Osteoblast (primary cell): ENCODE results near the gene PLXND1. TPM values are rescaled to one million over a fixed set of nuclear protein-coding genes. Genes with fewer than 3 reads are reported as not detected.

Source experiments
- DNase-seq: peaks from one replicate; pipeline ENCODE4 v3.0.0; 2011; ENCODE audit warnings: low spot score, mixed read lengths; ENCODE audit not compliant: insufficient read length; ENCODE audit errors: missing footprints
- H2AFZ ChIP-seq: 2 replicates; pipeline ENCODE4 v1.6.0; 2011; ENCODE audit warnings: mild to moderate bottlenecking, low read length
- H3K27ac ChIP-seq: 2 replicates; pipeline ENCODE4 v1.5.1; 2011; ENCODE audit warnings: mild to moderate bottlenecking, low read depth, low read length, moderate library complexity
- H3K27me3 ChIP-seq: 2 replicates; pipeline ENCODE4 v1.6.0; 2012; ENCODE audit warnings: mild to moderate bottlenecking, control low read depth, inconsistent platforms, low read length, moderate library complexity; ENCODE audit not compliant: insufficient read depth
- H3K36me3 ChIP-seq: 2 replicates; pipeline ENCODE4 v1.5.1; 2011; ENCODE audit warnings: mild to moderate bottlenecking, low read length, control low read depth, moderate library complexity; ENCODE audit not compliant: insufficient read depth
- H3K4me1 ChIP-seq: 2 replicates; pipeline ENCODE4 v1.5.1; 2011; ENCODE audit warnings: mild to moderate bottlenecking, low read length, control low read depth, moderate library complexity; ENCODE audit not compliant: insufficient read depth
- H3K4me2 ChIP-seq: 2 replicates; pipeline ENCODE4 v1.6.0; 2011; ENCODE audit warnings: mild to moderate bottlenecking, low read length; ENCODE audit not compliant: insufficient read depth
- H3K4me3 ChIP-seq: fragments of 200-600 bp; sonication (generic); 3 replicates; pipeline ENCODE4 v1.5.1; 2012; ENCODE audit warnings: mild to moderate bottlenecking, low read length, inconsistent platforms; ENCODE audit not compliant: insufficient read depth
- H3K79me2 ChIP-seq: 2 replicates; pipeline ENCODE4 v1.6.0; 2012; ENCODE audit warnings: mild to moderate bottlenecking, low read length, control low read depth, inconsistent platforms; ENCODE audit not compliant: insufficient read depth
- H3K9me3 ChIP-seq: 2 replicates; pipeline ENCODE4 v1.5.1; 2011; ENCODE audit warnings: low read depth, low read length, control low read depth
- H4K20me1 ChIP-seq: 2 replicates; pipeline ENCODE4 v1.6.0; 2012; ENCODE audit warnings: mild to moderate bottlenecking, low read length, control low read depth; ENCODE audit not compliant: insufficient read depth
- CTCF ChIP-seq: IDR thresholded peaks from 2 replicates; pipeline ENCODE4 v1.5.1; 2011; ENCODE audit warnings: mild to moderate bottlenecking, low read depth, low read length, moderate library complexity; ENCODE audit errors: extremely low read depth
- total RNA-seq: library from RNA; depleted of rRNA; stranded (reverse); fragments of >200 nt; gene quantifications from 2 replicates; pipeline ENCODE4 v1.2.3, GENCODE V29; 2012

Gene PLXND1
- total RNA-seq, 1 donor, result 134 TPM

- Histone ChIP-seq H3K9me3 (no peaks in the 10 kb centered on the region), H3K27ac (no peak overlapping the region), H2AFZ (no peak overlapping the region), H3K36me3 (no peaks in the 10 kb centered on the region), H3K79me2 (no peaks in the 10 kb centered on the region), H3K4me3 (no peak overlapping the region), H3K4me1 (no peaks in the 10 kb centered on the region), H4K20me1 (no peaks in the 10 kb centered on the region), H3K4me2 (no peak overlapping the region), H3K27me3 (no peaks in the 10 kb centered on the region)
- no peak for TF ChIP-seq CTCF
- DNase-seq, result no peak
Measured at GRCh38 chr3:129543999-129544398, 62.5 kb downstream of the PLXND1 start.

- Histone ChIP-seq H3K4me3 (no peak within 1 kb of the TSS), H3K9me3 (no peaks in the 10 kb centered on the region), H3K27ac (no peak within 1 kb of the TSS), H3K27me3 (no peaks in the 10 kb centered on the region), H4K20me1 (no peaks in the 10 kb centered on the region), H3K79me2 (no peaks in the 10 kb centered on the region), H3K36me3 (no peaks in the 10 kb centered on the region), H3K4me1 (no peaks in the 10 kb centered on the region), H3K4me2 (no peak within 1 kb of the TSS), H2AFZ (no peak within 1 kb of the TSS)
- no peak for TF ChIP-seq CTCF
- no peak for DNase-seq
Measured at GRCh38 chr3:129543156-129543790, 63.2 kb downstream of the PLXND1 start, which contains the start of gene H1-8. H1-8 (plus strand) TSS chr3:129543175; CDS start chr3:129543219, 44 bp downstream.

- Histone ChIP-seq H3K4me3 (no peak overlapping the region), H3K9me3 (no peaks in the 10 kb centered on the region), H3K4me2 (no peak overlapping the region), H3K27ac (no peak overlapping the region), H3K27me3 (no peaks in the 10 kb centered on the region), H3K36me3 (no peaks in the 10 kb centered on the region), H4K20me1 (no peaks in the 10 kb centered on the region), H2AFZ (no peak overlapping the region), H3K79me2 (no peaks in the 10 kb centered on the region), H3K4me1 (no peaks in the 10 kb centered on the region)
- no peak for TF ChIP-seq CTCF
- DNase-seq, result no peak
Measured at GRCh38 chr3:129542747-129543146, 63.7 kb downstream of the PLXND1 start.

- Histone ChIP-seq H3K79me2 (no peaks in the 10 kb centered on the region), H3K9me3 (no peaks in the 10 kb centered on the region), H4K20me1 (no peaks in the 10 kb centered on the region), H3K4me2 (no peak overlapping the region), H3K4me3 (no peak overlapping the region), H3K36me3 (no peaks in the 10 kb centered on the region), H3K27ac (no peak overlapping the region), H2AFZ (no peak overlapping the region), H3K4me1 (no peaks in the 10 kb centered on the region), H3K27me3 (no peaks in the 10 kb centered on the region)
- TF ChIP-seq CTCF, result no peak
- DNase-seq, result no peak
Measured at GRCh38 chr3:129540776-129541516, 65.5 kb downstream of the PLXND1 start.
